ENCODE results near the gene KRT74. TPM values are rescaled to one million over a fixed set of nuclear protein-coding genes. Genes with fewer than 3 reads are reported as not detected.

The KRT74 gene
- total RNA-seq, 1 donor = not detected

GRCh38 chr12:52533686-52534470 lies 39.8 kb downstream of the KRT74 start:
- Histone ChIP-seq H4K20me1 (ENCODE audit: insufficient read depth, low read length) (no peaks in the 10 kb centered on the region), H3K79me2 (ENCODE audit: insufficient read depth, low read length) (no peaks in the 10 kb centered on the region)
- no peak for TF ChIP-seq CTCF (IDR thresholded peaks at IDR 0.05; ENCODE audit: extremely low read depth, low read depth, low read length)

GRCh38 chr12:52532636-52533035 lies 41.0 kb downstream of the KRT74 start:
- Histone ChIP-seq H3K4me1 (ENCODE audit: insufficient read depth, low read length) (no peaks in the 10 kb centered on the region), H3K27me3 (ENCODE audit: insufficient read depth, low read length) (peaks cover 9% of the 10 kb centered on the region), H3K9me3 (ENCODE audit: low read depth, low read length) (no peaks in the 10 kb centered on the region), H2AFZ (ENCODE audit: low read length) (no peak overlapping the region), H3K79me2 (ENCODE audit: insufficient read depth, low read length) (no peaks in the 10 kb centered on the region), H3K4me3 (ENCODE audit: insufficient read depth, low read length) (no peak overlapping the region), H3K27ac (ENCODE audit: low read depth, low read length) (no peak overlapping the region), H3K4me2 (ENCODE audit: insufficient read depth, low read length) (no peak overlapping the region), H3K36me3 (ENCODE audit: insufficient read depth, low read length) (no peaks in the 10 kb centered on the region), H4K20me1 (ENCODE audit: insufficient read depth, low read length) (no peaks in the 10 kb centered on the region)
- TF ChIP-seq CTCF (IDR thresholded peaks at IDR 0.05; ENCODE audit: extremely low read depth, low read depth, low read length) = no peak
- DNase-seq (ENCODE audit: insufficient read length, low spot score, missing footprints) = no peak

More at GRCh38 chr12:52533686-52534470, 39.8 kb downstream of the KRT74 start:
- no peak overlapping the region for H3K4me3 ChIP-seq (ENCODE audit: insufficient read depth, low read length)
- H3K27ac ChIP-seq (ENCODE audit: low read depth, low read length) = no peak overlapping the region
- DNase-seq (ENCODE audit: insufficient read length, low spot score, missing footprints) = no peak
- H3K36me3 ChIP-seq (ENCODE audit: insufficient read depth, low read length) = no peaks in the 10 kb centered on the region
- no peaks in the 10 kb centered on the region for H3K4me1 ChIP-seq (ENCODE audit: insufficient read depth, low read length)
- H3K27me3 ChIP-seq (ENCODE audit: insufficient read depth, low read length) = peaks cover 6% of the 10 kb centered on the region
- H3K9me3 ChIP-seq (ENCODE audit: low read depth, low read length) = no peaks in the 10 kb centered on the region
- no peak overlapping the region for H2AFZ ChIP-seq (ENCODE audit: low read length)
- H3K4me2 ChIP-seq (ENCODE audit: insufficient read depth, low read length) = no peak overlapping the region

GRCh38 chr12:52531566-52532300 lies 41.9 kb downstream of the KRT74 start:
- no peak overlapping the region for H2AFZ ChIP-seq (ENCODE audit: low read length)
- no peak for TF ChIP-seq CTCF (IDR thresholded peaks at IDR 0.05; ENCODE audit: extremely low read depth, low read depth, low read length)
- no peak overlapping the region for H3K4me3 ChIP-seq (ENCODE audit: insufficient read depth, low read length)
- no peak overlapping the region for H3K27ac ChIP-seq (ENCODE audit: low read depth, low read length)
- H3K4me2 ChIP-seq (ENCODE audit: insufficient read depth, low read length) = no peak overlapping the region
- no peak for DNase-seq (ENCODE audit: insufficient read length, low spot score, missing footprints)
- H3K36me3 ChIP-seq (ENCODE audit: insufficient read depth, low read length) = no peaks in the 10 kb centered on the region
- no peaks in the 10 kb centered on the region for H3K9me3 ChIP-seq (ENCODE audit: low read depth, low read length)
- no peaks in the 10 kb centered on the region for H3K4me1 ChIP-seq (ENCODE audit: insufficient read depth, low read length)
- H3K79me2 ChIP-seq (ENCODE audit: insufficient read depth, low read length) = no peaks in the 10 kb centered on the region
- H4K20me1 ChIP-seq (ENCODE audit: insufficient read depth, low read length) = no peaks in the 10 kb centered on the region
- peaks cover 9% of the 10 kb centered on the region for H3K27me3 ChIP-seq (ENCODE audit: insufficient read depth, low read length)

GRCh38 chr12:52530905-52531304 lies 42.7 kb downstream of the KRT74 start:
- no peak overlapping the region for H3K4me3 ChIP-seq (ENCODE audit: insufficient read depth, low read length)
- H3K27ac ChIP-seq (ENCODE audit: low read depth, low read length) = no peak overlapping the region
- no peaks in the 10 kb centered on the region for H3K79me2 ChIP-seq (ENCODE audit: insufficient read depth, low read length)

More at GRCh38 chr12:52530905-52531304, 42.7 kb downstream of the KRT74 start:
- no peak overlapping the region for H3K4me2 ChIP-seq (ENCODE audit: insufficient read depth, low read length)
- TF ChIP-seq CTCF (IDR thresholded peaks at IDR 0.05; ENCODE audit: extremely low read depth, low read depth, low read length) = no peak
- no peaks in the 10 kb centered on the region for H4K20me1 ChIP-seq (ENCODE audit: insufficient read depth, low read length)
- no peaks in the 10 kb centered on the region for H3K4me1 ChIP-seq (ENCODE audit: insufficient read depth, low read length)
- H2AFZ ChIP-seq (ENCODE audit: low read length) = no peak overlapping the region
- no peaks in the 10 kb centered on the region for H3K36me3 ChIP-seq (ENCODE audit: insufficient read depth, low read length)
- no peaks in the 10 kb centered on the region for H3K9me3 ChIP-seq (ENCODE audit: low read depth, low read length)
- DNase-seq (ENCODE audit: insufficient read length, low spot score, missing footprints) = no peak
- H3K27me3 ChIP-seq (ENCODE audit: insufficient read depth, low read length) = peaks cover 9% of the 10 kb centered on the region
